DOHH2 (cell line): ENCODE data around the gene ARHGAP4.

Source experiments
- EZH2phosphoT487 ChIP-seq: fragments of 200-600 bp; sonication (generic); IDR thresholded peaks from 2 replicates; pipeline ENCODE4 v1.6.1; 2017; ENCODE audit warnings: borderline replicate concordance, mild to moderate bottlenecking, antibody characterized with exemption, low read length, moderate library complexity, mixed read lengths
- TF ChIP-seq, protein P1 (sequence below): fragments of 200-600 bp; sonication (generic); IDR thresholded peaks from one replicate; pipeline ENCODE4 v1.5.1; 2014; ENCODE audit warnings: antibody characterized with exemption, mild to moderate bottlenecking, low read depth, low read length; ENCODE audit not compliant: poor library complexity, severe bottlenecking

DNA sequence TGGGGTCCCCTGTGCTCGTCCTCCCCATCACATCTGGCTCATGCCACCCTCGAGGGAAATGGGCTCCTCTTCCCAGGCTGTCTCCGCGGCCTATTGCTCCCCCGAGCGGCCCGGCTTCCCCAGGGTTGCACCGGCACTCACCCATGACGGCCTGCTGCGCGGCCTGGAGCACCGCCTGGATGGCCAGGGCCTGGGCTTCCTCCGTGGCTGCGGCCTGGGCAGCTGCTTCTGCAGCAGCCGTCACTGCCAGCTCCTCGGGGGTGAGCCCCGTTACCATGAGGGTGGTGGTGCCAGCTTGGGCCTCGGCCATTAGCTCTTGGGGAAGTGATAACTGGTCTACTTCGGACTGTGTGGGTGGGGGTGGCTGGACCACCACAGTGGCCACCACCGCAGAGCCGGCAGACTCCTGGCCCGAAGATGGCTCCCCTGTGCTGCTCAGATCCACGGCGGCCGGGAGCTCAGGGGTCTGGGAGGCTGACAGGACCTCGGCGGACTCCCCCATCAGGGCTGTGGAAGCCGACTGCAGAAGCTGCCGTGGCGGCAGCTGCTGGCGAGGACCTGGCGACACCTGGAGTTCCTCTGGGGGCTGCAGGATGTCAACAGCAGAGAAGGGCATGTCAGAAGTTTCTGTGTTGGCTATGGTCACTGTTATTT, 26.4 kb upstream of the ARHGAP4 start:
- TF ChIP-seq, protein P1, sequence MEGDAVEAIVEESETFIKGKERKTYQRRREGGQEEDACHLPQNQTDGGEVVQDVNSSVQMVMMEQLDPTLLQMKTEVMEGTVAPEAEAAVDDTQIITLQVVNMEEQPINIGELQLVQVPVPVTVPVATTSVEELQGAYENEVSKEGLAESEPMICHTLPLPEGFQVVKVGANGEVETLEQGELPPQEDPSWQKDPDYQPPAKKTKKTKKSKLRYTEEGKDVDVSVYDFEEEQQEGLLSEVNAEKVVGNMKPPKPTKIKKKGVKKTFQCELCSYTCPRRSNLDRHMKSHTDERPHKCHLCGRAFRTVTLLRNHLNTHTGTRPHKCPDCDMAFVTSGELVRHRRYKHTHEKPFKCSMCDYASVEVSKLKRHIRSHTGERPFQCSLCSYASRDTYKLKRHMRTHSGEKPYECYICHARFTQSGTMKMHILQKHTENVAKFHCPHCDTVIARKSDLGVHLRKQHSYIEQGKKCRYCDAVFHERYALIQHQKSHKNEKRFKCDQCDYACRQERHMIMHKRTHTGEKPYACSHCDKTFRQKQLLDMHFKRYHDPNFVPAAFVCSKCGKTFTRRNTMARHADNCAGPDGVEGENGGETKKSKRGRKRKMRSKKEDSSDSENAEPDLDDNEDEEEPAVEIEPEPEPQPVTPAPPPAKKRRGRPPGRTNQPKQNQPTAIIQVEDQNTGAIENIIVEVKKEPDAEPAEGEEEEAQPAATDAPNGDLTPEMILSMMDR: no peak
- no peak for TF ChIP-seq EZH2phosphoT487
